OCI-LY3 (cell line): ENCODE data around the gene DNAJC5.

ENCODE experiments used
- CTCF ChIP-seq: fragments of 200-600, 300-600 bp; sonication (generic); IDR thresholded peaks from 2 replicates; pipeline ENCODE4 v1.5.1; 2014; ENCODE audit warnings: antibody characterized with exemption, low read length, low read depth
- EZH2phosphoT487 ChIP-seq: fragments of 200-600 bp; shearing (Covaris generic); IDR thresholded peaks from 2 replicates; pipeline ENCODE4 v1.6.1; 2018; ENCODE audit warnings: antibody characterized with exemption, mixed run types, low read depth

DNA sequence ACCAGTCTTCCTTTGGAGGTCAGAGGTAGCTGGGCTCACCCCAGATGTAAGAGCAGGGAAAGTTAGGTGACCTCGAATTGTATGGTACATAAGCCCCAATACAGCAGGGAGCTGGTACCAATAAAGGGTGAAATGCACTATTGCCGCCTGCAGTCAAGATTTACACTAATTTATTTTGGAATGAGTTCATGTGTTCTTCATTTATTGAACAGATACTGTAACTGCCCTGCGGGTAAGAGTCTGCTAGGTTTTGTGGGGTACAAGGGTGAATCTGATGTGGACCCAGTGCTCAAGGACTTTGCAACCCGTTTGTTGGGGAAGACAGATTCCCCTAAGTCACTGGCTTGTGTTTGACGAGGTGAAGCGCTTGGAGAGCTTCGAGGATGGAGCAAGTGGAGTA is 2.5 kb upstream of the DNAJC5 start:
- TF ChIP-seq EZH2phosphoT487 (no peak), CTCF (no peak)
